ENCODE measurements around the gene SULT1C4.

DNA sequence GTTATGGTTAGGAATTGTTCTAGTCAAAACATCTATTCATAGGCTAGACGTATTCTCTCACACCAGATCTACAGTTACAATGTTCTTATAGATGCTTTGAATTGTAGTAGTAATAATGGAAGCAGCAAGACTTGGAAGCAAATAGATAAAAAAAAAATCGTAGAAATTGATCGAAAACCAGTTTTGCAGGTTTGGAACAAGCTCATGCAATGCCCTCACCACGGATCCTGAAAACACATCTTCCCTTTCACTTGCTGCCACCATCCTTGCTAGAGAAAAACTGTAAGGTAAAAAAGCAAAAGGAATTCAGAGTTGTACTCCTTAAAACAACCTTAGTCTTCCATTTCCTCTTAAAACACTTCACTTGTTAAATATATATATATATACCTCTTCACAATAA lies 4.4 kb downstream of the SULT1C4 start:
- TF ChIP-seq ZFX (IDR thresholded peaks at IDR 0.05; ENCODE audit: borderline replicate concordance): no peak
- TF ChIP-seq, protein P1, sequence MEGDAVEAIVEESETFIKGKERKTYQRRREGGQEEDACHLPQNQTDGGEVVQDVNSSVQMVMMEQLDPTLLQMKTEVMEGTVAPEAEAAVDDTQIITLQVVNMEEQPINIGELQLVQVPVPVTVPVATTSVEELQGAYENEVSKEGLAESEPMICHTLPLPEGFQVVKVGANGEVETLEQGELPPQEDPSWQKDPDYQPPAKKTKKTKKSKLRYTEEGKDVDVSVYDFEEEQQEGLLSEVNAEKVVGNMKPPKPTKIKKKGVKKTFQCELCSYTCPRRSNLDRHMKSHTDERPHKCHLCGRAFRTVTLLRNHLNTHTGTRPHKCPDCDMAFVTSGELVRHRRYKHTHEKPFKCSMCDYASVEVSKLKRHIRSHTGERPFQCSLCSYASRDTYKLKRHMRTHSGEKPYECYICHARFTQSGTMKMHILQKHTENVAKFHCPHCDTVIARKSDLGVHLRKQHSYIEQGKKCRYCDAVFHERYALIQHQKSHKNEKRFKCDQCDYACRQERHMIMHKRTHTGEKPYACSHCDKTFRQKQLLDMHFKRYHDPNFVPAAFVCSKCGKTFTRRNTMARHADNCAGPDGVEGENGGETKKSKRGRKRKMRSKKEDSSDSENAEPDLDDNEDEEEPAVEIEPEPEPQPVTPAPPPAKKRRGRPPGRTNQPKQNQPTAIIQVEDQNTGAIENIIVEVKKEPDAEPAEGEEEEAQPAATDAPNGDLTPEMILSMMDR (IDR thresholded peaks at IDR 0.05): no peak

All from 22Rv1 (cell line).